OCI-LY7 (cell line): Measurements from ENCODE around the gene STK10.

Experiments
- CTCF ChIP-seq: fragments of 200-600 bp; sonication (generic); conservative IDR thresholded peaks from 2 replicates; pipeline ENCODE4 v1.5.1; 2014; ENCODE audit warnings: mild to moderate bottlenecking, antibody characterized with exemption, low read length, moderate library complexity, mixed read lengths
- EZH2phosphoT487 ChIP-seq: fragments of 200-600 bp; sonication (generic); IDR thresholded peaks from 2 replicates; pipeline ENCODE4 v1.6.1; 2018; ENCODE audit warnings: low read depth, borderline replicate concordance, mild to moderate bottlenecking, mixed run types, antibody characterized with exemption, low read length, moderate library complexity, mixed read lengths

DNA sequence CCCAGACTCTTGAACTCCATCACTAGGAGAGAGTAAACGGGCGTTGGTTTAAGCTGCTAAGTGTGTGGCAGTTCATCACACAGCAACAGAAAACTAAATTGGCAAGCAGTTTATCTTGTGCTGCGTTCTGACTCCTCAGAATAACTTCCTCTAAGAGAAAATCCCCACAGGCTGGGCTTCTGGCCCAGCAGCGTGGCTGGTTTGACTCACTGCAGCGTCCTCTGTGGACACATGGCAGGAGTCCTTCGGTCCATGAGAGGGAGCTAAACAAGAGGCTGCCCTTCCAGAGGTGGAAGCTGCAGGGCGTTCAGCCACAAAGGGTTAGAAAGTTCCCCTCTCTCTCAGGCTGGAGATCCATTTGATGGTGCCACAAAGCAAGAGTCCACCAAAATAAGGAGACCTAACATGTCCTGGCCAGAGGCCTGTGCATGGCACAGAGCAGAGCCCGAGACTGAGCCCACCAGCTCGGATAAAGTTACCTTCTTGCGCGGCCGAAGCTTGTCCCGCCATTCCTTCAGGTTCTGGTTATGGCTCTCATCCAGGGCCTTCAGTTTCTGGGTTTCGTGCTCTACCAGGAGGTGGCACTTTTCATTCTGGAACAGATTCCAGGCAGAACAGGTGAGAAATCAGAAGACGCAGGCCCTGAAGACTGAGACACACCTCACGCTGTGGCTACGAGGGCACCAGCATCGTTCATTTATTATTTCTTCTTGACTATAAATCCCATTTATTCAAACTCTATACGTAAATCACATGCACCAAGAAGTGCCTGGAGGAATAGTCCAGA lies 135.4 kb downstream of the STK10 start:
- TF ChIP-seq CTCF, result no peak
- no peak for TF ChIP-seq EZH2phosphoT487
